IMR-90 (cell line): ENCODE measurements around the gene RELL1.

Experiments
- BHLHE40 ChIP-seq: fragments of 150-350 bp; IDR thresholded peaks from 2 replicates; pipeline ENCODE4 v1.6.1; 2016; ENCODE audit warnings: mild to moderate bottlenecking, low read depth, low read length
- CHD1 ChIP-seq: IDR thresholded peaks from 2 replicates; pipeline ENCODE4 v1.6.1; 2012; ENCODE audit warnings: low read depth, low read length, improper control_type of control experiment
- FOS ChIP-seq: fragments of 150-350 bp; IDR thresholded peaks from 2 replicates; pipeline ENCODE4 v1.6.1; 2016; ENCODE audit warnings: low read depth, low read length
- MAZ ChIP-seq: IDR thresholded peaks from 2 replicates; pipeline ENCODE4 v1.6.1; 2012; ENCODE audit warnings: low read depth, mild to moderate bottlenecking, low read length, improper control_type of control experiment, moderate library complexity, borderline replicate concordance
- POLR2A ChIP-seq: IDR thresholded peaks from 2 replicates; pipeline ENCODE4 v1.6.1; 2012; ENCODE audit warnings: mild to moderate bottlenecking, low read depth, low read length
- RCOR1 ChIP-seq: IDR thresholded peaks from 2 replicates; pipeline ENCODE4 v1.6.1; 2012; ENCODE audit warnings: mild to moderate bottlenecking, low read length, improper control_type of control experiment; ENCODE audit not compliant: insufficient replicate concordance
- RFX5 ChIP-seq: IDR thresholded peaks from 2 replicates; pipeline ENCODE4 v1.8.0; 2012; ENCODE audit warnings: low read depth, mild to moderate bottlenecking, low read length, moderate library complexity
- SMC3 ChIP-seq: fragments of 150-350 bp; IDR thresholded peaks from 2 replicates; pipeline ENCODE4 v1.6.1; 2016; ENCODE audit warnings: low read depth, mild to moderate bottlenecking, antibody characterized with exemption, low read length, moderate library complexity
- TF ChIP-seq, protein P1 (sequence below): conservative IDR thresholded peaks from 2 replicates; pipeline ENCODE4 v1.5.1; 2012; ENCODE audit warnings: mild to moderate bottlenecking, low read depth, low read length, improper control_type of control experiment
- TF ChIP-seq, protein P2 (sequence below): fragments of 150-350 bp; IDR thresholded peaks from 2 replicates; pipeline ENCODE4 v1.6.1; 2017; ENCODE audit warnings: mild to moderate bottlenecking, antibody characterized with exemption, low read length, low read depth
- TF ChIP-seq, protein P3 (sequence below): fragments of 150-350 bp; IDR thresholded peaks from 2 replicates; pipeline ENCODE4 v1.6.1; 2016; ENCODE audit warnings: low read depth, mild to moderate bottlenecking, low read length, moderate library complexity, borderline replicate concordance

DNA sequence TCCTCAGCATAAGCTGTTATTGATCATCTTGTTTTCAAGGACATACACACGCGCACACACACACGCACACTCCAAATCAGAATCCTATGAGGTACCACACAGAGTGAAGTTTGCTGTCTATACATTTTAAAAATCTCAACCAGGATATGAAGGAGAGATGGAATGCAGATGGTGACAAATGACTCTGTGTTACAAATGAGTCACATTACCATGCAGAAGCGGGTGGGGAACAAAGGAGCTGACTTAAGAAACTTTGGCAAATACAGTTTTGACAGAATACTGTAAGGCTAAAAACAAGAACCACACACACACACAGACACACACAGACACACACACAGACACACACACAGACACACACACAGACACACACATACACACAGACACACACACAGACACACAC is 81.7 kb downstream of the RELL1 start:
- TF ChIP-seq RFX5 = no peak
- TF ChIP-seq, protein P1, sequence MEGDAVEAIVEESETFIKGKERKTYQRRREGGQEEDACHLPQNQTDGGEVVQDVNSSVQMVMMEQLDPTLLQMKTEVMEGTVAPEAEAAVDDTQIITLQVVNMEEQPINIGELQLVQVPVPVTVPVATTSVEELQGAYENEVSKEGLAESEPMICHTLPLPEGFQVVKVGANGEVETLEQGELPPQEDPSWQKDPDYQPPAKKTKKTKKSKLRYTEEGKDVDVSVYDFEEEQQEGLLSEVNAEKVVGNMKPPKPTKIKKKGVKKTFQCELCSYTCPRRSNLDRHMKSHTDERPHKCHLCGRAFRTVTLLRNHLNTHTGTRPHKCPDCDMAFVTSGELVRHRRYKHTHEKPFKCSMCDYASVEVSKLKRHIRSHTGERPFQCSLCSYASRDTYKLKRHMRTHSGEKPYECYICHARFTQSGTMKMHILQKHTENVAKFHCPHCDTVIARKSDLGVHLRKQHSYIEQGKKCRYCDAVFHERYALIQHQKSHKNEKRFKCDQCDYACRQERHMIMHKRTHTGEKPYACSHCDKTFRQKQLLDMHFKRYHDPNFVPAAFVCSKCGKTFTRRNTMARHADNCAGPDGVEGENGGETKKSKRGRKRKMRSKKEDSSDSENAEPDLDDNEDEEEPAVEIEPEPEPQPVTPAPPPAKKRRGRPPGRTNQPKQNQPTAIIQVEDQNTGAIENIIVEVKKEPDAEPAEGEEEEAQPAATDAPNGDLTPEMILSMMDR = no peak
- no peak for TF ChIP-seq POLR2A
- TF ChIP-seq MAZ = no peak
- TF ChIP-seq, protein P2, sequence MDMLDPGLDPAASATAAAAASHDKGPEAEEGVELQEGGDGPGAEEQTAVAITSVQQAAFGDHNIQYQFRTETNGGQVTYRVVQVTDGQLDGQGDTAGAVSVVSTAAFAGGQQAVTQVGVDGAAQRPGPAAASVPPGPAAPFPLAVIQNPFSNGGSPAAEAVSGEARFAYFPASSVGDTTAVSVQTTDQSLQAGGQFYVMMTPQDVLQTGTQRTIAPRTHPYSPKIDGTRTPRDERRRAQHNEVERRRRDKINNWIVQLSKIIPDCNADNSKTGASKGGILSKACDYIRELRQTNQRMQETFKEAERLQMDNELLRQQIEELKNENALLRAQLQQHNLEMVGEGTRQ = no peak
- TF ChIP-seq RCOR1 = no peak
- no peak for TF ChIP-seq FOS
- no peak for TF ChIP-seq SMC3
- no peak for TF ChIP-seq BHLHE40
- no peak for TF ChIP-seq CHD1
- TF ChIP-seq, protein P3, sequence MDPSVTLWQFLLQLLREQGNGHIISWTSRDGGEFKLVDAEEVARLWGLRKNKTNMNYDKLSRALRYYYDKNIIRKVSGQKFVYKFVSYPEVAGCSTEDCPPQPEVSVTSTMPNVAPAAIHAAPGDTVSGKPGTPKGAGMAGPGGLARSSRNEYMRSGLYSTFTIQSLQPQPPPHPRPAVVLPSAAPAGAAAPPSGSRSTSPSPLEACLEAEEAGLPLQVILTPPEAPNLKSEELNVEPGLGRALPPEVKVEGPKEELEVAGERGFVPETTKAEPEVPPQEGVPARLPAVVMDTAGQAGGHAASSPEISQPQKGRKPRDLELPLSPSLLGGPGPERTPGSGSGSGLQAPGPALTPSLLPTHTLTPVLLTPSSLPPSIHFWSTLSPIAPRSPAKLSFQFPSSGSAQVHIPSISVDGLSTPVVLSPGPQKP = no peak
